Fibroblast of peridontal ligament (primary cell): ENCODE measurements around the gene NRARP.
"Not testable (repeated sequence)": the region's sequence is repeated elsewhere in the genome, so short reads cannot be mapped to it uniquely, and the experiment has no call there.

Experiments used
- DNase-seq: peaks from one replicate; pipeline ENCODE4 v3.0.0-alpha.2; 2010; ENCODE audit errors: extremely low read depth

Gene NRARP

GRCh38 chr9:137302118-137302448, at the start of gene NRARP:
TSS of gene NRARP (minus strand) at chr9:137302271. CDS start at chr9:137301928, 343 bp downstream.
- DNase-seq = peak; percentile 43

- DNase-seq = no peak
Observed at GRCh38 chr9:137350696-137351584, 48.9 kb upstream of the NRARP start.

- no peak for DNase-seq
Observed at GRCh38 chr9:137349471-137350033, 47.5 kb upstream of the NRARP start.

- DNase-seq = no peak
Observed at GRCh38 chr9:137348769-137349470, 46.8 kb upstream of the NRARP start.

DNA sequence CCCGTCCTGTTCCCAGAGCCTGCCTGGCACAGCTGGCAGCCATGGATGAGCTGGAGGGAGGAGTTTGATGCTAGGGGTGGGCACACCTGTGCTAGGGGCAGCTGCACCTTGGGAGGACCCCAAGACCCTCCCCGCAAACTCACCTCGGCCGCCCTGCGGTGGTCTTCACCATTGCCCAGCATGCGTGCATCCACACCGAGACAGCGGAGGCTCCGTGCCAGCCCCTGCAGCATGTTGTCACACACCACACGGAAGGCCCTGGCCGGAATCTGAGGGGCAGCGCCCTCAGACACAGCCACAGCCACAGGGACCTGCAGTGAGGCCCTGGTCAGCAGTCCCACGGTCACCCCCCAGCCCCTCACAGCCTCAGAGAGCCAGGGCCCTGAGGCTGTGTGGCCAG, 45.9 kb upstream of the NRARP start:
- DNase-seq = no peak

GRCh38 chr9:137342482-137342881, 40.4 kb upstream of the NRARP start:
- no peak for DNase-seq

GRCh38 chr9:137341227-137341626, 39.2 kb upstream of the NRARP start:
- no peak for DNase-seq

DNA sequence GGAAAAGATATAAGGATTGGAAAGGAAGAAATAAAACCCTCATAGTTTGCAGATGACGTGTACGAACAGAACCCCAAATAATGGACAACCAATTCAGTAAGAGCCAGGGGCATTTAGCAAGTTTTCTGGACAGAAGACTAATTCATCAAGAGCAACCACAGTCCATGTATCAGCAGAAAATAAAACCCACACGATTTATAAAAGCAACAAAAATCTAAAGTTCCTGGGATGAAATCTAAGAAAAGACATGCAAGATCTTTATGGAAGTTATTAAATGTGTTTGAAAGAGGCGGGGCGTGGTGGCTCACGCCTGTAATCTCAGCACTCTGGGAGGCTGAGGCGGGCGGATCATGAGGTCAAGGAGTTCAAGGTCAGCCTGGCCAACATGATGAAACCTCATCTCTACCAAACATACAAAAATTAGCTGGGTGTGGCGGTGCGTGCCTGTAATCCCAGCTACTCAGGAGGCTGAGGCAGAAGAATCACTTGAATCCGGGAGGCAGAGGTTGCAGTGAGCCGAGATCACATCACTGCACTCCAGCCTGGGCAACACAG, 37.9 kb upstream of the NRARP start:
- not testable (repeated sequence) for DNase-seq

GRCh38 chr9:137339045-137339907, 37.2 kb upstream of the NRARP start:
- DNase-seq = no peak

DNA sequence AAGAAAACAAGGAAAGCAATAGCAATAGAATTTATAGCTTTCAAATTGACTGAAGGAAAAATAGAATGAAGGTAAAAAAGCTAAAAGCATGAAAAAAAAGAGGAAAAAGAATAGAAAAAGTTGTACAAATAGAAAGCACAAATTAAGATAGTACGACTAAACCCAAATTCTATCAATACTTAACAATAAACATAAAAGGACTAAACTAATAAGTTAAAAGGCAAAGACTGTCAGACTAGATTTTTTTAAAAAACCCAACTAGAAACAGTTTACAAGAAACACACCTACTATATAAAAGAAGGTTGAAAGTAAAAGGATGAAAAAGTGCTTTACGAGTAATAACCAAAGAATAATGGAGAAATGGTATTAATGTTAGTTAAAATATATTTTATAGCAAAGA, 34.7 kb upstream of the NRARP start:
- DNase-seq = no peak

GRCh38 chr9:137333016-137333671, 31.1 kb upstream of the NRARP start:
- no peak for DNase-seq

- no peak for DNase-seq
Observed at GRCh38 chr9:137331929-137332328, 29.9 kb upstream of the NRARP start.

DNA sequence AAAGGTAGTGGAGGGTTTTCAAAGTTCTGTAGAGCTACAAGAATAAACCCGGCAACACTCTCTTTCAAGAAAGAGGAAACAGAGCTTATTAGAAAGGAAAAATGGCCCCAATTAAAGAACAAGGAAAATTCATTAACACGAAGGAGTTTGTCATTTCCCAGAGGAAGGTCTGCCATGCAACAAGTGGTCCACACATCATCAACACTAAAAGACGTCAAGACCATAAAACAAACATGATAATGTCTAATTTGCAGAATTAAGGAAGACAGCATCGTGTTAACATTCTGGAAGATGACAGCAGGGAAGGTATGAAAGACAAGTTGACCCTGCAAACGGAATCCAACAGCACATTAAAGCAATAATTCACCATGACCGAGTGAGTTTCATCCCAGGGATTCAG, 28.6 kb upstream of the NRARP start:
- DNase-seq = no peak

- not testable (repeated sequence) for DNase-seq
Observed at GRCh38 chr9:137329590-137329989, 27.5 kb upstream of the NRARP start.

- peak; percentile 3 for DNase-seq
Observed at GRCh38 chr9:137327641-137328550, 25.8 kb upstream of the NRARP start.

- DNase-seq = no peak
Observed at GRCh38 chr9:137326445-137327065, 24.5 kb upstream of the NRARP start.

GRCh38 chr9:137325799-137326198, 23.7 kb upstream of the NRARP start:
- DNase-seq = no peak

- no peak for DNase-seq
Observed at GRCh38 chr9:137325124-137325523, 23.1 kb upstream of the NRARP start.

GRCh38 chr9:137323531-137324331, 21.7 kb upstream of the NRARP start:
- DNase-seq = no peak
